ENCODE results near the gene HSPG2.

DNA sequence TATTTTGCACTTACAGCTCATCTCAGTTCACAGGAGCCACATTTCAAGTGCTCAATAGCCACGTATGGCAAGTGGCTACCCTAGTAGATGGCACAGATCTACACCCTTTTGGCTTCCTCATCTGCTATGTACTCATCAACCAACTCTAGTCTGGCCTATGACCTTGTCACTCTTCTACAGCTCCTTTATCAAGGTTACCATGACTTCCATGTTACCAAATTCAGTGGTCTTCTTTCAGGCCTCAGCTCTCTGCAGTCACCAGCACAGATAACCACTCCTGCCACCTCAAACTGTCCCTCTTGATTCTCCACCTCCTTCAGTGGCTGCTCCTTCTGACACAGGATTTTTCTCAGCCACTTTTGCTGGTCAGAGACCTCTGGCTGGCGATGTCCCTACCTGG is 142.5 kb downstream of the HSPG2 start:
- TF ChIP-seq, protein P1, sequence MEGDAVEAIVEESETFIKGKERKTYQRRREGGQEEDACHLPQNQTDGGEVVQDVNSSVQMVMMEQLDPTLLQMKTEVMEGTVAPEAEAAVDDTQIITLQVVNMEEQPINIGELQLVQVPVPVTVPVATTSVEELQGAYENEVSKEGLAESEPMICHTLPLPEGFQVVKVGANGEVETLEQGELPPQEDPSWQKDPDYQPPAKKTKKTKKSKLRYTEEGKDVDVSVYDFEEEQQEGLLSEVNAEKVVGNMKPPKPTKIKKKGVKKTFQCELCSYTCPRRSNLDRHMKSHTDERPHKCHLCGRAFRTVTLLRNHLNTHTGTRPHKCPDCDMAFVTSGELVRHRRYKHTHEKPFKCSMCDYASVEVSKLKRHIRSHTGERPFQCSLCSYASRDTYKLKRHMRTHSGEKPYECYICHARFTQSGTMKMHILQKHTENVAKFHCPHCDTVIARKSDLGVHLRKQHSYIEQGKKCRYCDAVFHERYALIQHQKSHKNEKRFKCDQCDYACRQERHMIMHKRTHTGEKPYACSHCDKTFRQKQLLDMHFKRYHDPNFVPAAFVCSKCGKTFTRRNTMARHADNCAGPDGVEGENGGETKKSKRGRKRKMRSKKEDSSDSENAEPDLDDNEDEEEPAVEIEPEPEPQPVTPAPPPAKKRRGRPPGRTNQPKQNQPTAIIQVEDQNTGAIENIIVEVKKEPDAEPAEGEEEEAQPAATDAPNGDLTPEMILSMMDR (IDR thresholded peaks at IDR 0.05): no peak
- TF ChIP-seq POLR2A (IDR thresholded peaks at IDR 0.05): no peak

All from gastroesophageal sphincter (tissue), 3 donors.